DMS53 (cell line): ENCODE results near the gene ENPP5.
A peak's percentile ranks its signal among the peaks of the same experiment; 100 is the strongest.
"Not testable (repeated sequence)": the region's sequence is repeated elsewhere in the genome, so short reads cannot be mapped to it uniquely, and the experiment has no call there.

Experiments used
- DNase-seq: peaks from one replicate; lab custom pipeline; 2025; lab: John Stamatoyannopoulos, UW

Gene ENPP5

DNA sequence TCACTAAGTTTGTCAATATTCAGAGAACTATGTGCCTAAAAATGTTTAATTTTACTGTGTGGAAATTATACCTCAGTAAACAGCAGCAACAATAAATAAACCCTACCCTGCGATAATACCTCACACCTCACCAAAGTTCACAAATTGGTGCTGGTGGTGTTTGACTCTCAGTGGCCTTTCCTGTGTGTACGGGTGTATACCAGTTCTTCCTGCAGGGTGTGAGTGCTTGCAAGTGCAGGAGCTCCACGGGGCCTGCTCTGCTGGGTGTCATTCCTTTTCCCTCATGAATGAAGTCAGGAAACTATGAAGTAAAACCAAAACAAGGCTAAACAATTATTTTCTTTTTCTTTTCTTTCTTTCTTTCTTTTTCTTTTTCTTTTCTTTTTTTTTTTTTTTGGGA is 4.1 kb upstream of the ENPP5 start:
- DNase-seq: no peak

DNA sequence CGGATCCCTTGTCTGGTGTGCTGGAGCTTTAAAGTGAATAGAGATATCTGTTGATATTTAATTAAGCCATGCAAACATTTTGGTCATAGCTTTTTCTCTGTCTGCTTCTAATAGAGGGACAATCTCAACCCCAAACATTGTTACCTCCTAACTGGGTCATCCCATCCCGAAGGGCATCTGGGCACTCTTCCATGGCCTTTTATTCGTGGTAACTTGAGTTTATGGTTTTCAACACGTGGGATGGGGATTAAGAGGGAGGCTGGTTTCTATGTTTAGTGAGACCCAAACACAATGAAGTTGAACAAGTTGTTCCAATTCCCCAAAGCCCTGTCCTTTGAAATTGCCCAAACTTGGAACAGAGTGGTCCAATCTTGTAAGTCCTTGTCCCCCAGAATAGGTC is 1.4 kb upstream of the ENPP5 start:
- DNase-seq: no peak

DNA sequence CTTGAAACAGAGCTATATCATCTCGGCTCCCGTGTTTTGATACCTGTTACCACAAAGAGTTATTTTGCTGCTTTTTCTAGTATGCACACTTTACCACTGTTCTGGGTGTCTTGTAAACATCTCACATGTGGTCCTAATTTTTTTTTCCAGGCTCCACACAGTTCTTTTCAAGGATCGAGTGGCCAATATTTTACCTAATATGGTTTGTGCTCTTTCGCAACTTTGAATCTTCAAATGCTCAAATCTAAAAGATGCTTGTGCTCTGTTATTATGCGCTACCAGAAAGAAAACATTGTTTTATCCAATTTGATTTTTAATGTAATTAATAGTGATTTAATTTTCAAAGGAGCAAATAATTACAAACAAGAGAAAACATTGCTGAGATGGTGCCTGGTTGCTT is 10.7 kb downstream of the ENPP5 start:
- no peak for DNase-seq

DNA sequence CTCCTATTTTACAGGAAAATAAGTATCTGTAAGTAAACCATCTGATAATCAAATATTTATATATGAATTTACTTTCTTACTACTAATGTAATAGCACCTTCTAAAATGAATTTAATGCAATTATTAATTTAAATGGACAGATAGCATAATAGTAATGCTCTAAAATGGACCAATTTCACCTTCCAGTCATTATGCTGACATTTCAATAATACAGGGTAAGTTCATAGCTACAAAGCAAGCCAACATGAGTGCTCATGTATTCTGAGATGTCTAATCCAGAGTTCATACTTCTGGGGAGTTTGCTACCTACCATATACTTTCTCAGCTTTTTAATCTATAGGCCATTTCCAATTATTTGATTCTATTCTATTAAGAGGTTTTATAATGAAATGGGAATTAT is 11.6 kb downstream of the ENPP5 start:
- DNase-seq: no peak

DNA sequence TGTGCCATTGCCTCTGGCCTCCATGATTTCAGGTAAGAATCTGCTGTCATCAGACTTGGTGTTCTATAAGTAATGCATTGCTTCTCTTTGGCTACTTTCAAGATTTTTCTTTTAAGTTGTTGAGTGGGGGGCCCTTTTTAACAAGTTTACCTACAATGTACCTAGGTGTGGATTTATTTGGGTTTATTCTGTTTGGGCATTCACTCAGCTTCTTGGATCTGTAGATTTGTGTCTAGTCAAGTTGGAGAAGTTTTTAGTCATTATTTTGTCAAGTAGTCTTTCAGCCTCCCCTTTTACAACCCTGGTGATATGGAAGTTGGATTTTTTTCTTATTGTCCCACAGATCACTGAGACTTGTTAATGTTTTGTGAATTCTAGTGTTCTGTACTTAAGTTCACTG is 14.1 kb downstream of the ENPP5 start:
- DNase-seq: no peak

DNA sequence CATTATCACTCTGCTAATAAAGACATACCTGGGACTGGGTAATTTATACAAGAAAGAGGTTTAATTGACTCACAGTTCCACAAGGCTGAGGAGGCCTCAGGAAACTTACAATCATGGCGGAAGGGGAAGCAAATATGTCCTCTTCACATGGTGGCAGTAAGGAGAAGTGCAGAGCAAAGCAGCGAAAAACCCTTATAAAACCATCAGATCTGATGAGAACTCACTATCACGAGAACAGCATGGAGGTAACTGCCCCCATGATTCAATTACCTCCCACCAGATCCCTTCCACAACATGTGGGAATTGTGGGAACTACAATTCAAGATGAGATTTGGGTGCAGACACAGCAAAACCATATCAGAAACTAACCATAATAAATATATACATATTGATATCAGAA is 21.7 kb downstream of the ENPP5 start:
- DNase-seq: not testable (repeated sequence)

DNA sequence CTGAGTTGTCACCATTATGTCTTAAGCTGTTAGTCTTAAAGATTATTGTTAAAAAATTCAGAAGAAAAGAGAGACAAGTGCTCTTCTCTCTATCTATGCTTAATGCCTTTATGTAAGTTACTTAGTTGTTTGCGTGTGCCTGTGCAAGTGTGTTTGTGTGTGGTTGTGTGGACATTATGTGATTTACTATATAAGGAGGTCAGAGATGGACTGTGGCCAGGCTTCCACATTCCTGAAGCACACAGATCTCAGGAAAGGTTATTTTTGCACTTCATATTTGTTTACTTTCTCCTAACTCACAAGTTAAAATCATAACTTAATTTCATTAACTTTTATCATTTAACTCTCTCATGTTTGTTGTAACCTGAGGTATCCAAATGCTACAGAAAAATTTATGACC is 26.5 kb downstream of the ENPP5 start:
- DNase-seq: no peak

DNA sequence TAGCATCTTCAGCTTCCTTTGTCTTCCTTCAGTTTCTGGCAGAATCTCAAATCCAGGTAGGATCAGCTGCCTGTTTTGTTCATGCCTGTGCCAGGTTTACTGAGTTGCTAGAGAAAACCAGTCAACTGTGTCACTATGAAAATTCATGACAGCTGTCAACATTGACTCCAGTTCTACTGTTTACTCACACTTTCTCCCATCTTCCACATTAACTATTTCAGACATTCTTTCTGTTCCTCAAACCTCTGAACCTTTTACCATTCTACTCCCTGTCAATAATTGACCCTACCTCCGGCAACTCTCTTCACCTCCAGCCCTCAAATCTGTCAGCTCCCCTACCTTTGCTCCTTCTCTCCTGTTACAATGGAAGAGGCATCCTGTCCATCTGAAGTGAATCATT is 32.5 kb downstream of the ENPP5 start:
- DNase-seq: peak; percentile 51

DNA sequence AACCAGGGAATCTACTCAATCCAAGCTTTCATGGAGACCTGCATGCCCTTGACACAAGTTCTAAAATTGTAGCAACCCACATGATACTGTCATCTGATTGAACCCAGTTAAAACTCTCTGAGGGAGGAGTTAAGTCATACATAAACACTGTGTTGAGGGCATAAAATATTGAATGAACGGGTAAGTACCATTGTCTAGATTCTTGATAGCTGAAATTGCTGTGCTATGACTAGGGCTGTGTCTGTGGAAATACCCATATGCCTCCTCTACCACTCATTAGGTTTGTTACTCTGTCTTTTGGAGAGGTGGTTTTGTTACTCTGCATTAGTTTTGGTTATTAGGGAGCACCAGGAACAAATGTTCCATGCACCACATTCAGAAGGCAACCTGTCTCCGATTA is 33.4 kb downstream of the ENPP5 start:
- DNase-seq: no peak

DNA sequence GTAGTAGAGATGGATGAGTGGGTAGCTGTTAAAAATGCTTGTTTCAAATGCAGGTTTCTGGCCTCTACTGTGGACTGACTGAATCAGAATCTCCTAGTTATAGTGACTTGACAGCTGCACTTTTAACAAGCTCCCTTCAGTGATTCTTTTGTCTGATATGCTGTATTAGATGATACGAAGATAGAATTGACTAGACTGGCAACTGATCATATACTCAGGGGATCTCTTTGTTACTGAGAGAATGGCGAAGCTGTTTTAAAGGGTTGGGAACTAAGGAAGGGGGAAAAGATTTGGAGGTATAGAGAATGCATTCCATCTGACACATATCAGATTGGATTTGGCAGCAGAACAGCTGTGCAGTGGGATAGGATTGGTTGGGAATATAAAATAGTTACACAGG is 33.9 kb downstream of the ENPP5 start:
- no peak for DNase-seq

DNA sequence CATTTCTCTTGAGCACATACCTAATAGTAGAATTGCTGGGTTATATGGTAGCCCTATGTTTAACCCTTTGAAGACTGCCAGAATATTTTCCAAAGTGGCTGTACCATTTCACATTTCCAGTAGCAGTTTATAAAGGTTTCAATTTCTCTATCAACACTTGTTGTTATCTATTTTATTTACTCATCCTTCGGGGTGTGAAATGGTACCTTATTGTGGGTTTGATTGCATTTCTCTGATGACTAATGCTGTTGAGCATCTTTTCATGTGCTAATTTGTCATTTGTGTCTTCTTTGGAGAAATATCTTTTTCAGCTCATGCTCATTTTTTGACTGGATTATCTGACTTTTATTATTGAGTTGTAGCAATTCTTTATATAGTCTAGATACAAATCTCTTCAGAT is 35.6 kb downstream of the ENPP5 start:
- peak; percentile 44 for DNase-seq

DNA sequence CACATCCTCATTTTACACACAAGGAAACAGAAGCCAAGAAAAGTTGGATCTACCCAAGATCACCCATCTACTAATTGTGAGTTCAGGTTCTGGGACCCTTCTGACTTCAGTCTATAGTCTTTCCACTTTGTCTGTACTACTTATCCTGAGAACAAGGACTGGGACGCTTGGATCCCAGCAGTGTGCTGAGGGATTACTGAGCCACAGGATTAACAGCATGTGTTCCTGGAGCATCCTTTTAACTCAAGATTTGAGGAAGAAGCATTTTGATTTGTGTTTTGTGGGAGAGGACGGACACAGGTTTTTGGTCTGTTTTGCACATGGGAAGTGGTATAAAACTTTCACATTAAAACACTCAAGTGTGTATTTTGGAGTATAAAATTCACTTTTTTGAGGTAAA is 36.6 kb downstream of the ENPP5 start:
- no peak for DNase-seq

DNA sequence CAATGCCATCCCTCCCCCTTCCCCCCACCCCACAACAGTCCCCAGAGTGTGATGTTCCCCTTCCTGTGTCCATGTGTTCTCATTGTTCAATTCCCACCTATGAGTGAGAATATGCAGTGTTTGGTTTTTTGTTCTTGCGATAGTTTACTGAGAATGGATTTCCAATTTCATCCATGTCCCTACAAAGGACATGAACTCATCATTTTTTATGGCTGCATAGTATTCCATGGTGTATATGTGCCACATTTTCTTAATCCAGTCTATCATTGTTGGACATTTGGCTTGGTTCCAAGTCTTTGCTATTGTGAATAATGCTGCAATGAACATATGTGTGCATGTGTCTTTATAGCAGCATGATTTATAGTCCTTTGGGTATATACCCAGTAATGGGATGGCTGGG is 39.5 kb downstream of the ENPP5 start:
- not testable (repeated sequence) for DNase-seq

DNA sequence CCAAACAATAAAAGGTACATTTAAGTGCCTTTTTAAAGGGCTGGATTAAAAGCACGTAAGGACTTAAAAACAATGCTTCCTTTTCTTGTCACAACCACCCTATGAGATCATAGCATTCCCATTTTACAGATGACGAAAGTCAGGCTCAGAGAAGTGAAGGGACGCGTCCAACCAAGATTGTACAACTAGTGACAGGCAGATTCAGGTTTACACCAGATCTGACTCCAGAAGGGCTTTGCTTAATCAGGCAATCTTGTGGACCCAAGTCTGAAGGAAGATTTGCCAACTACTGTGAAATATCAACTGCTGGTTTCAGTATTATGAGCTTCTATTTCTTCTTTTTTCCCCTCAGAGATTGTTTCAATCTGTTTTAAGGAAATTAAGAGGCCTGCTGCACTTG is 40.1 kb downstream of the ENPP5 start:
- peak; percentile 48 for DNase-seq

DNA sequence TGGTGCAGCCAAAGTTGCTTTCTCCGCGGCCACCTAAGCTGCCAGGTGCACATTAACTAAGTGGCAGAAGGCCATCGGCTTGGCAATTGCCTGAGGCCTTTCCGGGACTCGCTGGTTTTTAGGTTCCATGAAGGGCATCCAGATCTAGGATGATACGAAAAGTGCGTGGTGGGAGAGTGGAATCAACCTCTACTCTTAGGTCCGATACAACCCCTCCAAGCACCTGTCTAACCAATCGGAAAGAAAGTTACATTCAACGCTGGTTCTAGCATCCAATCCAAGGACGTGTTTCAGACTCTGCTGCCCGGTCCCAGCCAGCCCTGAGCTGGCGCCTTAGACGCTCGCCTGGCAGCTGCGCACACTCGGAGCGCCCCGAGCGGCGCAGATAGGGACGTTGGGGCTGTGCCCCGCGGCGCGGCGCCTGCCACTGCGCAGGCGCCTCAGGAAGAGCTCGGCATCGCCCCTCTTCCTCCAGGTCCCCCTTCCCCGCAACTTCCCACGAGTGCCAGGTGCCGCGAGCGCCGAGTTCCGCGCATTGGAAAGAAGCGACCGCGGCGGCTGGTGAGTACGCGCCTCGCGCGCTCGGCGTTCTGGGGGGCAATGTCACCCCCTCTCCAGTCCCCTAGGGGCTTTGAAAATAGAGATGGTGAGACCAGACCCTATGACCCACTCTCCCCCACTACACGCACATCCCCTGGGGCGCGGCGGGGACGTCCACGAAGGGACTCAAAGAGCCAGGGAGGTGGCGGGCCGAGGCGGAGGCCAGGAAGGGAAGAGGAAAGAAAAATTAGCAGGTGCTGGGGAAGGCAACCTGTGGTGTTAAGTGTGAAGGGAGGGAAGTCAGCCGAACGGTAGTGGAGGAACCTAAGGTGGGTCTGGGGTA is 40.9 kb downstream of the ENPP5 start, which contains the start of gene ENPP4:
Gene ENPP4, plus strand, starts transcription at position 361 of the 883 bp plus-strand sequence. CDS start 9,595 bp downstream, outside the sequence.
- peak; percentile 96 for DNase-seq

DNA sequence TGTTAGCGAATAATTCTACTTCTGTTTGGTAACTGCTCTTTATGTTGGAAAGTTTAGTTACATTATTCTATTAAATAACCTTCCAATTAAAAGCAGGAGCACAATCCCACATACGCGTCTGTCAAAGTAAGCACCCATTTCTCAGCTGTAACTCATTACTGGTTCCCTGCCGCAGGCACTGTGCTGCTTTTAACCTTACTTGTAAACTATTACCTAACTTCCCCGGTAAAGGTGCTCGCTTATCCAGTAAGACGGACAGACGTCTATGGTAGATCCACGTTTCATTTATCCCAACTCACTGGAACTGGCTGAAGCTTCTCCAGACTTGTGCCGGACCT is 41.5 kb downstream of the ENPP5 start:
- no peak for DNase-seq

DNA sequence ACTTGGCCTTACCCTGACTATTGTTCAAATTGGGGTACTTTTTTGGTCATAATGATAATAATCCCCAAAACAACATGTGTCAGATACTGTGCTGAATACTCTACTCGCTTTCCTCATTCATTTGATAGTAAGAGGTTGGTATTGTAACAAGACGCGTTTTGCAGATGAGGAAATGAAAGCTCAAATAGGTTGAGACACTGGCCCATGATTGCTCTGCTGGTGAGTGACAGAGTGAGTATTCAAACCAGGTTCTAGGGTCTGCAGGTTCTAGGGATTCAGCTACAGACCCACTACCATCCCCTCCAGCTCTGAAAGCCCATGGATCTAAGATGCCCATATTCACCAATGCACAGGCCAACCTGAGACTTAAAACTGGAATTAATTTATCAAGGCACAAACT is 42.3 kb downstream of the ENPP5 start:
- peak; percentile 8 for DNase-seq

DNA sequence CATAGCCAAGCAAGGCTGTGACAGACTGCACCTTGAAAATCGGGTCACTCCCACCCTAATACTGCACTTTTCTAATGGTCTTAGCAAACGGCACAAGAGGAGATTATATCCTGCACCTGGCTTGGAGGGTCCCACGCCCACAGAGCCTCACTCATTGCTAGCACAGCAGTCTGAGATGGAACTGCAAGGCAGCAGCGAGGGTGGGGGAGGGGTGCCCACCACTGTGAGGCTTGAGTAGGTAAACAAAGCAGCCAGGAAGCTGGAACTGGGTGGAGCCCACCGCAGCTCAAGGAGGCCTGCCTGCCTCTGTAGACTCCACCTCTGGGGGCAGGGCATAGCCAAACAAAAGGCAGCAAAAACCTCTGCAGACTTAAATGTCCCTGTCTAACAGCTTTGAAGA is 51.1 kb downstream of the ENPP5 start:
- DNase-seq: not testable (repeated sequence)

DNA sequence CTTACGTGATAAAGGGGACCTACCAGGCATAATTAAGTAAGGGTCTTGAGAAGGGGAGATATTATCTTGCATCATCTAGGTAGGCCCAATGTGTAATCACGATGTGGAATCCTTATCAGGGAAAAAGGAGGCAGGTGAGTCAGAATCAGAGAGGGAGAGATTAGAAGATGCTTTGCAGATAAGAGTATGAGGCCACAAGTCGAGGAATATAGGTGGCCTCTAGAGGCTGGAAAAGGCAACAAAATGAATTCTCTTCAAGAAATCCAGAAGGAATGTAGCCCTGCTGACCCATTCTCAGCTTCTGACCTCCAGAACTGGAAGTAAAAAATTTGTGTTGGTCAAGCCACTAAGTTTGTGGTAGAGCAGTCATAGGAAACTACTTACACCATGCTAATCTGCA is 51.9 kb downstream of the ENPP5 start:
- DNase-seq: no peak

DNA sequence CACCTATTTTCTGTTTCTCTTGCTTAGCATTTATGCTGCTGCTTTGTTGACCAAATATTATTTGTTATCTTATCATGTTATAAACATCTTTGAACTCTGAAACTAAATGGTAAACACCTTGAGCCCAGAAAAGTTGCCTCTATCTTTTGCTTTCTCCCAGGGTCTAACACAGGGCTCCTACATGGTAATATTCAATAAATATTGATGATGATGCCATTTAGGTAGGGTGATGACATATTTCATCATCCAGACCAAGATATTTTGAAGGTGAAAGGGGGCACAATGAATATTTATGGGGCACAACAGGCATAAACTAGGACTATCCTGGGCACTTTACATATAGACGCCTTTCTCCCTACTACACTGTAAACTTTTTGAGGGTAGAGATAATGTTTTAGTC is 52.6 kb downstream of the ENPP5 start:
- DNase-seq: no peak

DNA sequence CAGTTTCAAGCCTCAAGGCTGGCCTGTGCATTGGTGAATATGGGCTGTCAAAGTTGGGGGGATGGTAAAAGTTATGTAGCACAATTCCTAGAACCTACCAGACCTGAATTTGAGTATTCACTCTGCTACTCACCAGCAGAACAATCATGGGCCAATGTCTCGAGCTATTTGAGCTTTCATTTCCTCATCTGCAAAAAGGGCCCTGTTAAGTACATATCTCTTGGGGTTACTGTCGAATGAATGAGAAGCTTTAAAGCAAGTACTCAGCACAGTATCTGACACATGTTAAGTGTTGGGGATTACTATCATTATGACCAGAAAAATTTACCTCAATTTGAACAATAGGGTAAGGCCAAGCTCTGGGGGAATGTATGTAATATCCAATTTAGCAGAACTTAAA is 54.5 kb downstream of the ENPP5 start:
- DNase-seq: no peak

DNA sequence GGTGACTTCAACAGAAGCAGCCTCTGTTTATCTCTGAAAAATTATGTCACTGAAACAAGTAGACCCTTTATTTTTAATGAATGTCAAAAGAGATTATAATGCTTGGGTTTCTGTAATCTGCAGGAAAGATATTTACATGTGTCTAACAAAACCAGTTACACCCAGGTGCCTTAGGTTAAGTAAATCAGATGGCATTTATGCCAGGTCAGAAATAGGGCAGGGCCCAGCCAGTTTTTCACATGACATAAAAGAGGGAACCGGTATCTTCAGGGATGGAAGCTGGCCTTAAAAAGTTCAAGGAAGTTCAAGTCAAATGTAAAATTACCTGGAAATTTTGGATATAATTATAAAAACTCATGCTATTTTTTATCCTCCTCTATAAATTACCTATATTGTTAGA is 55.1 kb downstream of the ENPP5 start:
- no peak for DNase-seq

DNA sequence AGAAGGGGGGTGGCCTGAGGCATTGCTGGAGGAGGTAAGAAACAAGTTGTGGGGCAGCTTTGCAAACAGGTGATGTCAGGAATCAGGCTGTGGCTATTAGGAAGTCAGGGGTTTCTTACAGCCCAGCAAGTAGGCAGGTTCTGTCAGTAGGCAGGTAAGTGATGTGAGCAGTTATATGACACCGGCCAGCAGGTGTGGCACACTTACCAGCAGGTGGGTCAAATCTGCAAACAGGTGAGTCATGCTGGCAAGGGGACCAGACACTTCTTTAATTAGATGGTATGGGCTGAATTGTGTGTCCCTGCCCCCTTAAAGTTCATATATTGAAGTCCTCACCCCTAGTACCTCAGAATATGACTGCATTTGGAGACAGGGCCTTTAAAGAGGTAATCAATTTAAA is 57.4 kb downstream of the ENPP5 start:
- DNase-seq: peak; percentile 97
